ENCODE results near the gene AMFR.

DNA sequence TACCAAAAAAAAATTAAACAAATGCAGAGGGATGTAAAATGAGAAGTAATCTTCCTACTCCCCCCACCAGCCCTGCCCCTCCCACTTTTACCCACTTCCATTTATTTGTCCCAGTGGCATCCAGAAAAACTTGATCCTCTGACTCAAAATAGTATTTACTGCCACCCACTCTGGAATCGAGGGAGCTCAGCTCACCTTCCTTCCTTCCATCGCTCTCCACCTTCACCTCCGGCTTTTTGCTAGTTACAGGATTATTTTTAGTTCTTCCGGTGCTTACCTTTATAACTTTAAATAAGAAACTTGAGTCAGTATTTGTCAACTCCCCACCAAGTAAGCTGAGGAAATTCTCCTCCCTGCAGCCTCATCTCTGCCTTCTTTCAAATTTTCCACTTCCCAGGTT lies 94.9 kb downstream of the AMFR start:
- TF ChIP-seq POLR2A (IDR thresholded peaks at IDR 0.05; ENCODE audit: low read depth, low read length) (no peak), POLR2AphosphoS5 (IDR thresholded peaks at IDR 0.05; ENCODE audit: low read depth, low read length) (no peak)

Data from GM12892 (cell line).